Stimulated activated CD4-positive, alpha-beta T cell treated with anti-CD3 and anti-CD28 coated beads, TNF-alpha, amount 100 ng/mL, for 24 hours (primary cell): ENCODE results near the gene SHF.
A peak's percentile ranks its signal among the peaks of the same experiment; 100 is the strongest.
"Not testable (repeated sequence)": the region's sequence is repeated elsewhere in the genome, so short reads cannot be mapped to it uniquely, and the experiment has no call there.

Experiments used
- DNase-seq, 3 experiments: peaks; one replicate each; pipeline ENCODE4 v3.0.0-alpha.2; 2020; ENCODE audit warnings: low read depth in 3 of 3

Gene SHF

GRCh38 chr15:45146405-45146804 is 41.4 kb downstream of the SHF start:
- DNase-seq: no peak

- DNase-seq: no peak
Measured at GRCh38 chr15:45144775-45145174, 43.0 kb downstream of the SHF start.

GRCh38 chr15:45143946-45144345 is 43.8 kb downstream of the SHF start:
- DNase-seq: no peak

GRCh38 chr15:45143056-45143455 is 44.7 kb downstream of the SHF start:
- no peak for DNase-seq

GRCh38 chr15:45141386-45141785 is 46.4 kb downstream of the SHF start:
- DNase-seq: no peak

- DNase-seq: no peak
Measured at GRCh38 chr15:45140557-45141250, 47.1 kb downstream of the SHF start.

GRCh38 chr15:45139770-45140169 is 48.0 kb downstream of the SHF start:
- no peak for DNase-seq

- no peak for DNase-seq
Measured at GRCh38 chr15:45138814-45139765, 48.7 kb downstream of the SHF start.

- no peak for DNase-seq
Measured at GRCh38 chr15:45137703-45138102, 50.1 kb downstream of the SHF start.

GRCh38 chr15:45136378-45136764 is 51.4 kb downstream of the SHF start:
- DNase-seq: no peak

- not testable (repeated sequence) for DNase-seq
Measured at GRCh38 chr15:45135705-45136377, 51.9 kb downstream of the SHF start.

- DNase-seq: no peak
Measured at GRCh38 chr15:45134682-45135604, 52.8 kb downstream of the SHF start.

- no peak for DNase-seq
Measured at GRCh38 chr15:45134046-45134445, 53.7 kb downstream of the SHF start.

- DNase-seq: no peak
Measured at GRCh38 chr15:45133561-45133920, 54.2 kb downstream of the SHF start.

- no peak for DNase-seq
Measured at GRCh38 chr15:45132844-45133560, 54.8 kb downstream of the SHF start.

GRCh38 chr15:45131510-45131909 is 56.3 kb downstream of the SHF start:
- DNase-seq: no peak

GRCh38 chr15:45130291-45131000 is 57.3 kb downstream of the SHF start:
- no peak for DNase-seq

GRCh38 chr15:45129651-45130129 is 58.1 kb downstream of the SHF start, which contains the start of the genes DUOX1 and DUOXA1:
Gene DUOX1, plus strand, starts transcription at chr15:45129994. Its CDS starts 1,973 bp downstream, at chr15:45131967.
Gene DUOXA1, minus strand, starts transcription at chr15:45129879. Its CDS starts 6,865 bp downstream, at chr15:45123014.
- DNase-seq: peak in 1 of 3 experiments; percentile 35

GRCh38 chr15:45128971-45129639 is 58.7 kb downstream of the SHF start:
- DNase-seq: no peak
